ENCODE data around the gene CD3D.
"Not testable (repeated sequence)": the region's sequence is repeated elsewhere in the genome, so short reads cannot be mapped to it uniquely, and the experiment has no call there.

The CD3D gene

GRCh38 chr11:118338637-118339061, 3.9 kb downstream of the CD3D start:
- DNase-seq: no peak

- DNase-seq: no peak
Measured at GRCh38 chr11:118334745-118335144, 7.8 kb downstream of the CD3D start.

- DNase-seq: no peak
Measured at GRCh38 chr11:118328745-118329144, 13.8 kb downstream of the CD3D start.

- no peak for DNase-seq
Measured at GRCh38 chr11:118325283-118325682, 17.2 kb downstream of the CD3D start.

GRCh38 chr11:118322721-118323120, 19.8 kb downstream of the CD3D start:
- no peak for DNase-seq

GRCh38 chr11:118321386-118322082, 21.0 kb downstream of the CD3D start:
- no peak for DNase-seq

GRCh38 chr11:118320515-118320914, 22.0 kb downstream of the CD3D start:
- DNase-seq: no peak

GRCh38 chr11:118319337-118319707, 23.2 kb downstream of the CD3D start:
- no peak for DNase-seq

GRCh38 chr11:118318581-118319336, 23.7 kb downstream of the CD3D start:
- no peak for DNase-seq

GRCh38 chr11:118318124-118318523, 24.4 kb downstream of the CD3D start:
- no peak for DNase-seq

GRCh38 chr11:118314988-118315411, 27.5 kb downstream of the CD3D start:
- no peak for DNase-seq

GRCh38 chr11:118313242-118313641, 29.3 kb downstream of the CD3D start:
- no peak for DNase-seq

GRCh38 chr11:118312328-118312727, 30.2 kb downstream of the CD3D start:
- no peak for DNase-seq

GRCh38 chr11:118311518-118311917, 31.0 kb downstream of the CD3D start:
- DNase-seq: no peak

- DNase-seq: no peak
Measured at GRCh38 chr11:118310781-118311485, 31.6 kb downstream of the CD3D start.

GRCh38 chr11:118310271-118310670, 32.2 kb downstream of the CD3D start:
- no peak for DNase-seq

- not testable (repeated sequence) for DNase-seq
Measured at GRCh38 chr11:118308995-118309528, 33.4 kb downstream of the CD3D start.

GRCh38 chr11:118306556-118306955, 35.9 kb downstream of the CD3D start:
- DNase-seq: no peak

- DNase-seq: no peak
Measured at GRCh38 chr11:118305726-118306125, 36.8 kb downstream of the CD3D start.

- DNase-seq: no peak
Measured at GRCh38 chr11:118304568-118305248, 37.8 kb downstream of the CD3D start, which contains the start of gene CD3E. CD3E (plus strand) TSS chr11:118304730; CDS start chr11:118304953, 223 bp downstream.

GRCh38 chr11:118304227-118304567, 38.3 kb downstream of the CD3D start:
- no peak for DNase-seq

- DNase-seq: no peak
Measured at GRCh38 chr11:118301600-118302195, 40.8 kb downstream of the CD3D start.

All from right hindlimb (tissue), 1 donor.